Activated CD8-positive, alpha-beta T cell treated with anti-CD3 and anti-CD28 coated beads for 36 hours (primary cell): ENCODE results near the gene DOCK11. TPM values are rescaled to one million over a fixed set of nuclear protein-coding genes. Genes with fewer than 3 reads are reported as not detected.

Source experiments
- ATAC-seq: fragments of 200-7000 bp; cut with Tn5 transposase; one replicate; pipeline ENCODE4 v1.10.0; 2021; ENCODE audit warnings: mild to moderate bottlenecking, moderate library complexity
- CTCF ChIA-PET: fragments of 350-600 bp; sonication (Branson Sonifier 250); formaldehyde crosslinking; loops from one replicate; lab custom pipeline; 2021; ENCODE audit warnings: antibody characterized with exemption; lab: Charles Lee
- POLR2A ChIA-PET: fragments of 350-600 bp; sonication (Branson Sonifier 250); formaldehyde crosslinking; loops from one replicate; lab custom pipeline; 2021; ENCODE audit warnings: antibody characterized with exemption; lab: Charles Lee
- DNase-seq: peaks from one replicate; pipeline ENCODE4 v3.0.0-alpha.2; 2020
- H3K27ac Mint-ChIP-seq: one replicate; pipeline ENCODE4 v1.8.0; 2021; ENCODE audit warnings: mild to moderate bottlenecking, mixed read lengths
- H3K27me3 Mint-ChIP-seq: one replicate; pipeline ENCODE4 v1.8.0; 2021; ENCODE audit warnings: mixed read lengths
- H3K36me3 Mint-ChIP-seq: one replicate; pipeline ENCODE4 v1.8.0; 2021; ENCODE audit warnings: low read depth, mixed read lengths
- H3K4me1 Mint-ChIP-seq: one replicate; pipeline ENCODE4 v1.8.0; 2021; ENCODE audit warnings: low read depth, mixed read lengths
- H3K4me3 Mint-ChIP-seq: one replicate; pipeline ENCODE4 v1.8.0; 2021; ENCODE audit warnings: mild to moderate bottlenecking, moderate library complexity, mixed read lengths
- H3K9me3 Mint-ChIP-seq: one replicate; pipeline ENCODE4 v1.8.0; 2021; ENCODE audit warnings: mixed read lengths
- intact Hi-C: fragments of 100-400 bp; cut with micrococcal nuclease; formaldehyde crosslinking; loops from one replicate; pipeline ENCODE4 v1.10.0; 2022
- total RNA-seq, 2 experiments: library from RNA; stranded (reverse); gene quantifications; one replicate each; pipeline ENCODE4 v1.2.3, GENCODE V29; 2021
- TF ChIP-seq, protein P1 (sequence below): fragments of 200-600 bp; IDR thresholded peaks from one replicate; pipeline ENCODE4 v1.8.0; 2022; ENCODE audit warnings: antibody characterized with exemption, mild to moderate bottlenecking

DOCK11 gene
- total RNA-seq, 2 experiments from 2014 or later = 45.1 to 49.5 TPM

DNA sequence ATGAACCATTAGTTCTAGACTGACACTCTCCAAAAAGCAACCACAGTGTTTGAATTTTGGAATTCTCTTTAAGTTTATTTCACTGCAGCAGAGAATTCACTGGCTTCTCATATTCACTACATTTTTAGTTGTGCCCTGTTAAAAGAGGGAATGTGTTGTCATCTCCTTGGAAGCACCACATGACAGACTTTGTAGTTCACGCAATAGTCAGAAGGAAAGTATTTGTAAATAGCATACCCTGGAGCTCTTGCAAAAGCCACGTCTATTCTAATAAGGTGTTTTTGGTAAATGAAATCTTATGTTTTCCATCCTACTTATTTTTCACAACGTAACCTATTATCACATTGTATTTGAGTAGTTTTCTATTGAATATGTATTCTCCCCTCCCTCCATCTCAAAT is 25.8 kb downstream of the DOCK11 start:
- TF ChIP-seq, protein P1, sequence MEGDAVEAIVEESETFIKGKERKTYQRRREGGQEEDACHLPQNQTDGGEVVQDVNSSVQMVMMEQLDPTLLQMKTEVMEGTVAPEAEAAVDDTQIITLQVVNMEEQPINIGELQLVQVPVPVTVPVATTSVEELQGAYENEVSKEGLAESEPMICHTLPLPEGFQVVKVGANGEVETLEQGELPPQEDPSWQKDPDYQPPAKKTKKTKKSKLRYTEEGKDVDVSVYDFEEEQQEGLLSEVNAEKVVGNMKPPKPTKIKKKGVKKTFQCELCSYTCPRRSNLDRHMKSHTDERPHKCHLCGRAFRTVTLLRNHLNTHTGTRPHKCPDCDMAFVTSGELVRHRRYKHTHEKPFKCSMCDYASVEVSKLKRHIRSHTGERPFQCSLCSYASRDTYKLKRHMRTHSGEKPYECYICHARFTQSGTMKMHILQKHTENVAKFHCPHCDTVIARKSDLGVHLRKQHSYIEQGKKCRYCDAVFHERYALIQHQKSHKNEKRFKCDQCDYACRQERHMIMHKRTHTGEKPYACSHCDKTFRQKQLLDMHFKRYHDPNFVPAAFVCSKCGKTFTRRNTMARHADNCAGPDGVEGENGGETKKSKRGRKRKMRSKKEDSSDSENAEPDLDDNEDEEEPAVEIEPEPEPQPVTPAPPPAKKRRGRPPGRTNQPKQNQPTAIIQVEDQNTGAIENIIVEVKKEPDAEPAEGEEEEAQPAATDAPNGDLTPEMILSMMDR = no peak
- peaks cover 80% of the 10 kb centered on the region for H3K4me1 Mint-ChIP-seq
- intact Hi-C loops = no loop called here
- no peaks in the 10 kb centered on the region for H3K27me3 Mint-ChIP-seq
- peak overlapping the region; percentile 95 for H3K27ac Mint-ChIP-seq
- H3K4me3 Mint-ChIP-seq = no peak overlapping the region
- ChIA-PET POLR2A (no interaction called here), CTCF (no interaction called here)
- DNase-seq (no peak), ATAC-seq (no peak)
- H3K36me3 Mint-ChIP-seq = peaks cover 8% of the 10 kb centered on the region
- no peaks in the 10 kb centered on the region for H3K9me3 Mint-ChIP-seq

DNA sequence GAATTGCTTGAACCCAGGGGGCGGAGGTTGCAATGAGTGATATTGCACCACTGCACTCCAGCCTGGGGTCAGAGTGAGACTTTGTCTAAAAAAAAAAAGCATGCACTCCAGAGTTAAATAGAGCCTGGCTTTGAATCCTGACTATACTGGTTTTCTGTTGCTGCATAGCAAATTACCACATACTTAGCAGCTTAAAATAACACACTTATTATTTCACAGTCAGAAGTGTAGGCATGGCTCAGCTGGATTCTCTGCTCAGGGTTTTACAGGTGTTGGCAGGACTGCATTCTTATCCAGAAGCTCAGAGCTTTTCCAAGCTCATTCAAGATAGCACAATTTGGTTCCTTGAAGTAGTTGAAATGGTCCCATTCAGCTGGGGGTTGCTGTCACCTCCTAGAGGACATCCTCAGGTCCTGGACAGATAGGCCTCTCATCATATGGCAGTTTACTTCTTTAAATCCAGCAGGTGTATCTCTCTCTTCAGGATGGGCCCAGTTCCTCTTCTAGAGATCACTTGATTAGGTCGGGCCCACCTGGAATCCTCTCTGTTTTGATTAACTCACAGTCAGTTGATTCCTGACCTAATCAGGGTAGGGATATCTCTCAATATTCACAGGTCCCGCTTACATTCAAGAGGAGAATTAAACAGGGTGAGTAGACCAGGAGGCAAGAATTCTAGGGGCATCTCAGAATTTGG is 26.8 kb downstream of the DOCK11 start:
- intact Hi-C loops = loop anchor here (2.0 kb wide), 1 partner anchor 20 kb away; no protein-coding TSS in a partner anchor
- TF ChIP-seq, protein P1 = no peak
- Mint-ChIP-seq H3K9me3 (no peaks in the 10 kb centered on the region), H3K27ac (peak overlapping the region; percentile 95), H3K36me3 (peaks cover 8% of the 10 kb centered on the region), H3K27me3 (no peaks in the 10 kb centered on the region), H3K4me1 (peaks cover 88% of the 10 kb centered on the region), H3K4me3 (no peak overlapping the region)
- POLR2A ChIA-PET = no interaction called here
- CTCF ChIA-PET = no interaction called here
- DNase-seq (no peak), ATAC-seq (no peak)

DNA sequence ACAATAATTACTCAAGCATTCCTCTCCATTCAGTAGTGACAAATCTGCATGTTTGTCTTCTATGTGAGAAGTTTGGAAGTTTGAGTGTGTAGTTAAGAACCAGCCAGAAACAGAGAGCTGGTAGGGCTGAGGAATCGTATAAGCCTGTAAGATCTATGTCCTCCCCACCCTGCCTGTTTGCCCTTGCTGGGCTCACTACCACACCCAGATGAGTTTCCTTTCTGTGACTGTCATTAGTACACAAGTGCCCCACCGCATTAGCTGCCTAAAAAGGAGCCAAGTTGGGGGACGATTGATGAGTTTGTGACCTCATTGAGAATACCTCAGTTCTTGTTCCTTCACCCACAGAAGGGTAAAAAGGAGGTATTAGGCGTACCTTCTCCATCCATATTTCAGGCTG is 28.3 kb downstream of the DOCK11 start:
- Mint-ChIP-seq H3K36me3 (peaks cover 8% of the 10 kb centered on the region), H3K27me3 (no peaks in the 10 kb centered on the region), H3K9me3 (no peaks in the 10 kb centered on the region), H3K4me3 (peak overlapping the region; percentile 59), H3K27ac (peak overlapping the region; percentile 95), H3K4me1 (peaks cover 78% of the 10 kb centered on the region)
- DNase-seq (peak; percentile 63), ATAC-seq (peak; percentile 60)
- ChIA-PET CTCF (no interaction called here), POLR2A (interaction anchor here (1.1 kb wide), 1 partner anchor 11 kb away, joined by 3 read pairs; no protein-coding TSS in a partner anchor)
- TF ChIP-seq, protein P1 = no peak
- intact Hi-C loops = loop anchor here (2.0 kb wide), 1 partner anchor 21 kb away; no protein-coding TSS in a partner anchor

DNA sequence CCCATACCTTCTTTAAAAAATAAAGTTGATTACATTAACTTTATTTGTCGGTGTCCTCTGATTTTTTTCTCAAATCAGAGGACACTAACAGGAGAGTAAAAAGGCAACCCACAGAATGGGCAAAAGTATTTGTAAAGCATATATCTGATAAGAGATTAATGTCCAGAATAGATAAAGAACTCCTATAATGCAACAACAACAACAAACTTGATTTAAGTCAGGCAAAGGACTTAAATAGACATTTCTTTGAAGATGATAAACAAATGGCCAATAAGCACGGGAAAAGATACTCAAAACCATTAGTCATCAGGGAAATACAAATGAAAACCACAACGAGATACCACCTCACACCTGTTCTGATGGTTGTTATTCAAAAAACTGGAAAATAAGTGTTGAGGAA is 28.7 kb downstream of the DOCK11 start:
- no peaks in the 10 kb centered on the region for H3K27me3 Mint-ChIP-seq
- H3K9me3 Mint-ChIP-seq = no peaks in the 10 kb centered on the region
- CTCF ChIA-PET = no interaction called here

More for the DNA sequence above, 28.7 kb downstream of the DOCK11 start:
- intact Hi-C loops = no loop called here
- peak overlapping the region; percentile 59 for H3K4me3 Mint-ChIP-seq
- DNase-seq (no peak), ATAC-seq (no peak)
- TF ChIP-seq, protein P1 = no peak
- H3K4me1 Mint-ChIP-seq = peaks cover 75% of the 10 kb centered on the region
- POLR2A ChIA-PET = no interaction called here
- H3K36me3 Mint-ChIP-seq = peaks cover 10% of the 10 kb centered on the region
- H3K27ac Mint-ChIP-seq = peak overlapping the region; percentile 95
